DND-41 (cell line): ENCODE results near the gene HDDC2.

Experiments used
- ATAC-seq: fragments of 200-7000 bp; cut with Tn5 transposase; 3 replicates; pipeline ENCODE4 v1.9.1; 2021; ENCODE audit warnings: low read depth; ENCODE audit not compliant: insufficient read depth
- DNase-seq: peaks from one replicate; pipeline ENCODE4 v3.0.0-alpha.2; 2020
- H2AFZ ChIP-seq: 2 replicates; pipeline ENCODE4 v1.6.0; 2012; ENCODE audit warnings: low read depth, low read length
- H3K27ac ChIP-seq: 2 replicates; pipeline ENCODE4 v1.5.1; 2012; ENCODE audit warnings: low read length, inconsistent platforms
- H3K27me3 ChIP-seq: fragments of 200-600 bp; sonication (generic); 2 replicates; pipeline ENCODE4 v1.6.0; 2012; ENCODE audit warnings: low read length, mild to moderate bottlenecking, inconsistent platforms; ENCODE audit not compliant: insufficient read depth, poor library complexity
- H3K36me3 ChIP-seq: 2 replicates; pipeline ENCODE4 v1.5.1; 2012; ENCODE audit warnings: low read length, inconsistent platforms; ENCODE audit not compliant: insufficient read depth
- H3K4me1 ChIP-seq: 2 replicates; pipeline ENCODE4 v1.5.1; 2012; ENCODE audit warnings: mild to moderate bottlenecking, low read length; ENCODE audit not compliant: insufficient read depth
- H3K4me2 ChIP-seq: 2 replicates; pipeline ENCODE4 v1.6.0; 2012; ENCODE audit warnings: mild to moderate bottlenecking, moderate library complexity, low read length, inconsistent platforms; ENCODE audit not compliant: insufficient read depth
- H3K4me3 ChIP-seq, 2 experiments: fragments of 200-600 bp in 1 of 2; shearing (Covaris generic) in 1 of 2; 2 replicates each; pipeline ENCODE4 v1.5.1; 2012 to 2016; ENCODE audit warnings: inconsistent platforms in 2 of 2, low read length in 2 of 2, mild to moderate bottlenecking in 2 of 2, low read depth in 1 of 2, moderate library complexity in 1 of 2
- H3K79me2 ChIP-seq: 2 replicates; pipeline ENCODE4 v1.6.0; 2012; ENCODE audit warnings: low read length, inconsistent platforms; ENCODE audit not compliant: insufficient read depth
- H3K9ac ChIP-seq: 2 replicates; pipeline ENCODE4 v1.6.0; 2012; ENCODE audit warnings: low read depth, mild to moderate bottlenecking, inconsistent platforms, low read length, moderate library complexity
- H3K9me3 ChIP-seq: 2 replicates; pipeline ENCODE4 v1.5.1; 2012; ENCODE audit warnings: low read length, moderate library complexity, mild to moderate bottlenecking, inconsistent platforms; ENCODE audit not compliant: insufficient read depth, severe bottlenecking
- H4K20me1 ChIP-seq: 2 replicates; pipeline ENCODE4 v1.6.0; 2012; ENCODE audit warnings: low read length; ENCODE audit not compliant: insufficient read depth
- EZH2 ChIP-seq: IDR thresholded peaks from 3 replicates; pipeline ENCODE4 v1.6.1; 2012; ENCODE audit warnings: borderline replicate concordance, low read depth, mild to moderate bottlenecking, moderate library complexity, low read length, inconsistent platforms; ENCODE audit not compliant: severe bottlenecking
- TF ChIP-seq, protein P1 (sequence below): IDR thresholded peaks from 2 replicates; pipeline ENCODE4 v1.5.1; 2012; ENCODE audit warnings: borderline replicate concordance, low read length, moderate library complexity, mild to moderate bottlenecking; ENCODE audit not compliant: poor library complexity, severe bottlenecking; ENCODE audit errors: extremely low read depth

Gene HDDC2

DNA sequence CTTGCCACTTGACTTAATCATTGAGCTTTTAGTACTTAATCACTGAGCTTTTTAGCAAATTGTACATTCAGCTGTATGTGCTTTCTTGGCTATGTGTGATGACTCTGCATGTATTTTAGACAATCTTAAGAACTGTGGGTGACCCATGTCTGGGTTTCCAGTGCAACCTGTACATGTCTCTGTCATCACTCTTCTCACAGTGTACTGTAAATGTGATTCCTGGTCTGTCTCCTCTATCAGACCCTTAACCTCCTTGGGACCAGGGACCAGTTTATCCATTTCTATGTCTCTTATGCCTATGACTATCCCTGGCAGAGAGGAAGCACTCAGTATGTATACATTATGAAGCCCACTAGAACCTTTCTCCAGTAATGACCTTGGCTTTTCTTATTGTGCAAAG lies 36.6 kb upstream of the HDDC2 start:
- no peaks in the 10 kb centered on the region for H3K9me3 ChIP-seq
- H3K27ac ChIP-seq = no peak overlapping the region
- no peak overlapping the region for H2AFZ ChIP-seq
- H3K79me2 ChIP-seq = no peaks in the 10 kb centered on the region
- H3K27me3 ChIP-seq = no peaks in the 10 kb centered on the region
- H3K36me3 ChIP-seq = no peaks in the 10 kb centered on the region
- no peaks in the 10 kb centered on the region for H3K4me1 ChIP-seq
- no peak for TF ChIP-seq EZH2
- no peak for ATAC-seq
- H3K4me3 ChIP-seq = no peak overlapping the region
- H4K20me1 ChIP-seq = no peaks in the 10 kb centered on the region
- no peak overlapping the region for H3K4me2 ChIP-seq
- no peak overlapping the region for H3K9ac ChIP-seq
- no peak for DNase-seq

DNA sequence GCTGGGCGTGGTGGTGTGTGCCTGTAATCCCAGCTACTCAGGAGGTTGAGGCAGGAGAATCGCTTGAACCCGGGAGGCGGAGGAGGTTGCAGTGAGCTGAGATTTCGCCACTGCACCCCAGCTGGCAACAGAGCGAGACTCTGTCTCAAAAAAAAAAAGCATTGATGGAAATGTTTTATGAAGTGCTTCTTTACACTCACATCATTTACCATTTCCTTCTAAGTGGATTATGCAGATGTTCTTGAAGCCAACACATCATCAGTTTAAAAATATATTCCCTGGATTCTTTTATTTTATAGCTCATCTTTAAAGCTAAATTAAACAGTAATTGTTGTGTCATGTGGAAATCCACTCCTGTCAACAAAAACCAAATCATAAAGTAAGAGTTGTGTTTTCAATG lies 35.9 kb upstream of the HDDC2 start:
- no peaks in the 10 kb centered on the region for H3K27me3 ChIP-seq
- no peak for ATAC-seq
- no peak for DNase-seq

DNA sequence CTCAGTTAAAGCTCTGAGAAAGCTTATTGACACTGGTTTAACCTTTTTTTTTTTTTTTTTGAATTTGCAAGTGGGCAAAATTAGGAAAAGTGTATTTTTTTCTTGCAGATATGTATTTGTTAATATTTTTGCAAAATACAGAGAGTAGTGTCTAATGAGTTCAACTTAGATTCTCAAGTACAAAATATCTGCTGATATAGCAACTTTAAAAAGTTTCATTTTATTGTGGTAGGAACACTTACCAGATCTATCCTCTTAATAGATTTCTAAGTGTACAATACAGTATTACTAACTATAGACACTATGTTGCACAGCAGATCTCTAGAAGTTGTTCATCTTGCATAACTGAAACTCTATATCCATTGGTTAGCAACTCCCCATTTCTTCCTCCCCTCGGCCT lies 30.9 kb upstream of the HDDC2 start:
- no peaks in the 10 kb centered on the region for H3K4me1 ChIP-seq
- H4K20me1 ChIP-seq = no peaks in the 10 kb centered on the region
- H3K36me3 ChIP-seq = no peaks in the 10 kb centered on the region
- no peaks in the 10 kb centered on the region for H3K9me3 ChIP-seq
- no peak for ATAC-seq
- no peak overlapping the region for H2AFZ ChIP-seq
- H3K4me3 ChIP-seq = no peak overlapping the region
- H3K79me2 ChIP-seq = no peaks in the 10 kb centered on the region
- no peak for DNase-seq
- no peaks in the 10 kb centered on the region for H3K27me3 ChIP-seq
- TF ChIP-seq, protein P1, sequence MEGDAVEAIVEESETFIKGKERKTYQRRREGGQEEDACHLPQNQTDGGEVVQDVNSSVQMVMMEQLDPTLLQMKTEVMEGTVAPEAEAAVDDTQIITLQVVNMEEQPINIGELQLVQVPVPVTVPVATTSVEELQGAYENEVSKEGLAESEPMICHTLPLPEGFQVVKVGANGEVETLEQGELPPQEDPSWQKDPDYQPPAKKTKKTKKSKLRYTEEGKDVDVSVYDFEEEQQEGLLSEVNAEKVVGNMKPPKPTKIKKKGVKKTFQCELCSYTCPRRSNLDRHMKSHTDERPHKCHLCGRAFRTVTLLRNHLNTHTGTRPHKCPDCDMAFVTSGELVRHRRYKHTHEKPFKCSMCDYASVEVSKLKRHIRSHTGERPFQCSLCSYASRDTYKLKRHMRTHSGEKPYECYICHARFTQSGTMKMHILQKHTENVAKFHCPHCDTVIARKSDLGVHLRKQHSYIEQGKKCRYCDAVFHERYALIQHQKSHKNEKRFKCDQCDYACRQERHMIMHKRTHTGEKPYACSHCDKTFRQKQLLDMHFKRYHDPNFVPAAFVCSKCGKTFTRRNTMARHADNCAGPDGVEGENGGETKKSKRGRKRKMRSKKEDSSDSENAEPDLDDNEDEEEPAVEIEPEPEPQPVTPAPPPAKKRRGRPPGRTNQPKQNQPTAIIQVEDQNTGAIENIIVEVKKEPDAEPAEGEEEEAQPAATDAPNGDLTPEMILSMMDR = no peak
- no peak for TF ChIP-seq EZH2
- H3K4me2 ChIP-seq = no peak overlapping the region
- no peak overlapping the region for H3K9ac ChIP-seq
- H3K27ac ChIP-seq = no peak overlapping the region

More for the DNA sequence above, 35.9 kb upstream of the HDDC2 start:
- no peak overlapping the region for H2AFZ ChIP-seq
- H3K4me3 ChIP-seq = no peak overlapping the region
- H3K4me2 ChIP-seq = no peak overlapping the region
- no peaks in the 10 kb centered on the region for H3K79me2 ChIP-seq
- H3K9me3 ChIP-seq = no peaks in the 10 kb centered on the region
- no peak overlapping the region for H3K27ac ChIP-seq
- no peaks in the 10 kb centered on the region for H3K36me3 ChIP-seq
- no peaks in the 10 kb centered on the region for H3K4me1 ChIP-seq
- no peak overlapping the region for H3K9ac ChIP-seq
- H4K20me1 ChIP-seq = no peaks in the 10 kb centered on the region
- TF ChIP-seq, protein P1 = no peak

DNA sequence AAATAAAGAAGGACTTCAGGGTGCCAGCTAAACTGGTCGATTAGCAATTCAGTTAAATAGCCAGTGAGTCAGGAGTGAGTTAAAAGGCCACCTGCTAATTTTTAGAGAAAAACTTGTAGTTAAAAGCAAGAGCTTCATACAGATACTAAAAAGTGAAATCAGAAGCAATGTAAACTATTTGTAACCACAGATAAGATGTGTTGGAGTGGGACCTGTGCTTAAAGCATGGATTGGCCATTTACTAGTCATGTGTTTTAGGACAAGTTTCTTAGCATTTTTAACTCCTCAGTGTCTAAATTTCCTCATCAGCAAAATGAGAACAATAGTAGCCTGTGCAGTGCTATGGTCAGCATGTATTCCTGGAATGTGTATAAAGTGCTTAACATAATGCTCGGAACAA lies 23.8 kb upstream of the HDDC2 start:
- Histone ChIP-seq H3K27me3 (peaks cover 5% of the 10 kb centered on the region), H3K27ac (no peak overlapping the region), H2AFZ (no peak overlapping the region), H3K9me3 (no peaks in the 10 kb centered on the region), H4K20me1 (no peaks in the 10 kb centered on the region), H3K4me1 (no peaks in the 10 kb centered on the region), H3K4me3 (no peak overlapping the region), H3K9ac (no peak overlapping the region), H3K79me2 (no peaks in the 10 kb centered on the region), H3K4me2 (no peak overlapping the region), H3K36me3 (no peaks in the 10 kb centered on the region)
- DNase-seq (no peak), ATAC-seq (no peak)
- no peak for TF ChIP-seq EZH2
- TF ChIP-seq, protein P1 = no peak
